ENCODE results near the gene LYAR. TPM values are rescaled to one million over a fixed set of nuclear protein-coding genes. Genes with fewer than 3 reads are reported as not detected.
"Not testable (repeated sequence)": the region's sequence is repeated elsewhere in the genome, so short reads cannot be mapped to it uniquely, and the experiment has no call there.

The LYAR gene
- total RNA-seq, 1 donor from 2014 or later: 18.2 TPM

- no peak for DNase-seq
Measured at GRCh38 chr4:4259484-4260100, 30.4 kb downstream of the LYAR start.

- not testable (repeated sequence) for DNase-seq
Measured at GRCh38 chr4:4257705-4258104, 32.2 kb downstream of the LYAR start.

- peak; percentile 82 for DNase-seq
Measured at GRCh38 chr4:4256799-4257198, 33.2 kb downstream of the LYAR start.

GRCh38 chr4:4254666-4255065, 35.3 kb downstream of the LYAR start:
- no peak for DNase-seq

GRCh38 chr4:4254199-4254598, 35.8 kb downstream of the LYAR start:
- DNase-seq: no peak

- no peak for DNase-seq
Measured at GRCh38 chr4:4249866-4250265, 40.1 kb downstream of the LYAR start.

GRCh38 chr4:4249342-4249741, 40.6 kb downstream of the LYAR start:
- not testable (repeated sequence) for DNase-seq

- DNase-seq: no peak
Measured at GRCh38 chr4:4248885-4249203, 41.1 kb downstream of the LYAR start.

GRCh38 chr4:4248029-4248884, 41.7 kb downstream of the LYAR start, which contains the start of gene TMEM128:
Gene TMEM128, minus strand, starts transcription at chr4:4248223. Its CDS starts 21 bp downstream, at chr4:4248202.
- DNase-seq: peak; percentile 96

- no peak for DNase-seq
Measured at GRCh38 chr4:4247696-4248028, 42.3 kb downstream of the LYAR start.

- DNase-seq: no peak
Measured at GRCh38 chr4:4245172-4245571, 44.8 kb downstream of the LYAR start.

GRCh38 chr4:4239551-4239950, 50.4 kb downstream of the LYAR start:
- peak; percentile 57 for DNase-seq

GRCh38 chr4:4233610-4234009, 56.3 kb downstream of the LYAR start:
- no peak for DNase-seq

- DNase-seq: no peak
Measured at GRCh38 chr4:4228356-4228668, 61.6 kb downstream of the LYAR start.

- no peak for DNase-seq
Measured at GRCh38 chr4:4227510-4228355, 62.2 kb downstream of the LYAR start.

GRCh38 chr4:4226606-4227438, 63.1 kb downstream of the LYAR start, which contains the start of gene OTOP1:
Gene OTOP1, minus strand, starts transcription at chr4:4226929. Its CDS starts 65 bp downstream, at chr4:4226864.
- no peak for DNase-seq

- DNase-seq: peak; percentile 5
Measured at GRCh38 chr4:4225915-4226605, 63.9 kb downstream of the LYAR start.
